HCT116 (cell line): ENCODE measurements around the gene SERTAD2. TPM values are rescaled to one million over a fixed set of nuclear protein-coding genes. Genes with fewer than 3 reads are reported as not detected.
A peak's percentile ranks its signal among the peaks of the same experiment; 100 is the strongest.

Source experiments
- ATAC-seq: fragments of 200-7000 bp; cut with Tn5 transposase; 2 replicates; pipeline ENCODE4 v1.9.1; 2020; ENCODE audit warnings: mild to moderate bottlenecking, moderate library complexity
- BruUV-seq: library from RNA; stranded (reverse); fragments of 400-500 nt; replicated peaks from 2 replicates; lab custom pipeline; 2021; lab: Mats Ljungman, UMichigan
- CTCF ChIA-PET: fragments of 300-600 bp; sonication (Branson Sonifier 250); formaldehyde crosslinking; loops from one replicate; lab custom pipeline; 2021; ENCODE audit warnings: antibody characterized with exemption; lab: Charles Lee
- POLR2A ChIA-PET: fragments of 300-600, 350-600 bp; sonication (Branson Sonifier 250); formaldehyde crosslinking; loops from one replicate; lab custom pipeline; 2021; ENCODE audit warnings: antibody characterized with exemption; lab: Charles Lee
- RAD21 ChIA-PET, 2 experiments: fragments of 300-600 bp; sonication (Branson Sonifier 250); formaldehyde crosslinking; loops; one replicate each; lab custom pipeline; 2023; ENCODE audit warnings: low total read pairs in 2 of 2; ENCODE audit not compliant: uncharacterized antibody in 2 of 2, unreplicated experiment in 2 of 2, low non-redundant PET in 1 of 2; lab: Charles Lee
- DNase-seq: peaks from one replicate; pipeline ENCODE4 v3.0.0-alpha.2; 2010; ENCODE audit warnings: low read depth, low spot score
- H2AFZ ChIP-seq: fragments of 200-600 bp; shearing (Covaris generic), sonication (generic); 2 replicates; pipeline ENCODE4 v1.6.1; 2017; ENCODE audit warnings: low read depth, mixed run types, mixed read lengths, antibody characterized with exemption, low read length; ENCODE audit not compliant: poor library complexity, severe bottlenecking
- H3K27ac ChIP-seq: 2 replicates; pipeline ENCODE4 v1.5.1; 2012; ENCODE audit warnings: low read depth, low read length
- H3K27me3 ChIP-seq: fragments of 200-600 bp; sonication (generic); 2 replicates; pipeline ENCODE4 v1.6.1; 2016; ENCODE audit warnings: mixed run types, low read length, mixed read lengths; ENCODE audit not compliant: insufficient read depth
- H3K36me3 ChIP-seq, 2 experiments: fragments of 200-500 bp in 1 of 2; fragments of 200-600 bp in 1 of 2; sonication (Bioruptor generic) in 1 of 2; sonication (generic) in 1 of 2; 2 replicates each; pipeline versions ENCODE4 v1.5.1 to v1.6.1; 2014 to 2016; ENCODE audit warnings: low read length in 2 of 2, inconsistent platforms in 1 of 2, mixed read lengths in 1 of 2, mixed run types in 1 of 2; ENCODE audit not compliant: insufficient read depth in 2 of 2, control insufficient read depth in 1 of 2
- H3K4me1 ChIP-seq, 2 experiments: fragments of 200-600 bp in 1 of 2; sonication (generic) in 1 of 2; 2 replicates each; pipeline versions ENCODE4 v1.5.1 to v1.6.1; 2012 to 2017; ENCODE audit warnings: low read length in 2 of 2, inconsistent platforms in 1 of 2, mild to moderate bottlenecking in 1 of 2, mixed read lengths in 1 of 2, mixed run types in 1 of 2, moderate library complexity in 1 of 2; ENCODE audit not compliant: insufficient read depth in 2 of 2, control insufficient read depth in 1 of 2
- H3K4me2 ChIP-seq: fragments of 200-600 bp; sonication (generic); 2 replicates; pipeline ENCODE4 v1.6.1; 2017; ENCODE audit warnings: mixed run types, low read length, mixed read lengths
- H3K4me3 ChIP-seq, 2 experiments: fragments of 200-600 bp in 1 of 2; sonication (generic) in 1 of 2; replicated peaks in 1 of 2; 2 replicates each; pipeline ENCODE4 v1.5.1; 2011 to 2016; ENCODE audit warnings: low read length in 2 of 2, control low read depth in 1 of 2, low read depth in 1 of 2, mild to moderate bottlenecking in 1 of 2, mixed read lengths in 1 of 2, mixed run types in 1 of 2
- H3K79me2 ChIP-seq: fragments of 200-600 bp; sonication (generic); 2 replicates; pipeline ENCODE4 v1.6.1; 2017; ENCODE audit warnings: mild to moderate bottlenecking, mixed run types, low read length, moderate library complexity, mixed read lengths; ENCODE audit not compliant: insufficient read depth
- H3K9ac ChIP-seq: fragments of 200-600 bp; sonication (generic); 2 replicates; pipeline ENCODE4 v1.6.1; 2016; ENCODE audit warnings: low read length, mixed read lengths
- H3K9me2 ChIP-seq: fragments of 200-600 bp; sonication (generic), shearing (Covaris generic); 2 replicates; pipeline ENCODE4 v1.6.1; 2017; ENCODE audit warnings: mixed run types, mild to moderate bottlenecking, moderate library complexity; ENCODE audit not compliant: insufficient read depth
- H3K9me3 ChIP-seq, 2 experiments: fragments of 200-500 bp in 1 of 2; fragments of 200-600 bp in 1 of 2; sonication (Bioruptor generic) in 1 of 2; sonication (generic) in 1 of 2; 2 replicates each; pipeline ENCODE4 v1.6.1; 2014 to 2017; ENCODE audit warnings: low read length in 2 of 2, mixed read lengths in 2 of 2, inconsistent platforms in 1 of 2, low read depth in 1 of 2, mild to moderate bottlenecking in 1 of 2, mixed run types in 1 of 2, moderate library complexity in 1 of 2; ENCODE audit not compliant: control insufficient read depth in 1 of 2, insufficient read depth in 1 of 2
- H4K20me1 ChIP-seq: fragments of 200-600 bp; sonication (generic), shearing (Covaris generic); 2 replicates; pipeline ENCODE4 v1.6.1; 2017; ENCODE audit warnings: mixed run types, mild to moderate bottlenecking, moderate library complexity; ENCODE audit not compliant: insufficient read depth
- CBX3 ChIP-seq: IDR thresholded peaks from 2 replicates; pipeline ENCODE4 v1.6.1; 2012; ENCODE audit warnings: low read depth
- CTCF ChIP-seq, 3 experiments: fragments of 200-600 bp in 1 of 3; sonication (generic) in 1 of 3; IDR thresholded peaks in 2 of 3; conservative IDR thresholded peaks in 1 of 3; 2 replicates each; pipeline ENCODE4 v1.5.1; 2012 to 2017; ENCODE audit warnings: low read depth in 2 of 3, low read length in 2 of 3, antibody characterized with exemption in 1 of 3, borderline replicate concordance in 1 of 3, control low read depth in 1 of 3, mild to moderate bottlenecking in 1 of 3, mixed read lengths in 1 of 3, mixed run types in 1 of 3, moderate library complexity in 1 of 3; ENCODE audit not compliant: insufficient read depth in 1 of 3
- EGR1 ChIP-seq: IDR thresholded peaks from 2 replicates; pipeline ENCODE4 v1.6.1; 2012; ENCODE audit warnings: low read depth
- EZH2 ChIP-seq: fragments of 200-600 bp; sonication (generic); IDR thresholded peaks from 2 replicates; pipeline ENCODE4 v1.6.1; 2017; ENCODE audit warnings: antibody characterized with exemption, mixed run types
- FOSL1 ChIP-seq: IDR thresholded peaks from 2 replicates; pipeline ENCODE4 v1.6.1; 2012; ENCODE audit warnings: low read depth
- JUND ChIP-seq: IDR thresholded peaks from 2 replicates; pipeline ENCODE4 v1.6.1; 2012
- POLR2A ChIP-seq: IDR thresholded peaks from 2 replicates; pipeline ENCODE4 v1.7.0; 2011; ENCODE audit warnings: borderline replicate concordance; ENCODE audit not compliant: insufficient read depth, insufficient read length; ENCODE audit errors: extremely low read depth
- RAD21 ChIP-seq: IDR thresholded peaks from 2 replicates; pipeline ENCODE4 v1.6.1; 2012; ENCODE audit warnings: low read depth, mild to moderate bottlenecking
- ZNF274 ChIP-seq: fragments of 200-500 bp; sonication (Bioruptor generic); IDR thresholded peaks from 2 replicates; pipeline ENCODE4 v1.6.1; 2014; ENCODE audit warnings: mild to moderate bottlenecking, low read depth, low read length, inconsistent platforms
- intact Hi-C: fragments of 100-400 bp; cut with micrococcal nuclease; formaldehyde crosslinking; loops from 2 replicates; pipeline ENCODE4 v1.10.0; 2022
- total RNA-seq: library from RNA; stranded (reverse); gene quantifications from one replicate; pipeline ENCODE4 v1.2.1, GENCODE V29; 2021; ENCODE audit not compliant: unreplicated experiment
- TF ChIP-seq, protein P1 (sequence below): IDR thresholded peaks from 2 replicates; pipeline ENCODE4 v1.6.1; 2012
- TF ChIP-seq, protein P2 (sequence below): IDR thresholded peaks from 2 replicates; pipeline ENCODE4 v1.6.1; 2012; ENCODE audit warnings: low read depth

The SERTAD2 gene
- total RNA-seq, 1 experiment from 2014 or later = 80.1 TPM

DNA sequence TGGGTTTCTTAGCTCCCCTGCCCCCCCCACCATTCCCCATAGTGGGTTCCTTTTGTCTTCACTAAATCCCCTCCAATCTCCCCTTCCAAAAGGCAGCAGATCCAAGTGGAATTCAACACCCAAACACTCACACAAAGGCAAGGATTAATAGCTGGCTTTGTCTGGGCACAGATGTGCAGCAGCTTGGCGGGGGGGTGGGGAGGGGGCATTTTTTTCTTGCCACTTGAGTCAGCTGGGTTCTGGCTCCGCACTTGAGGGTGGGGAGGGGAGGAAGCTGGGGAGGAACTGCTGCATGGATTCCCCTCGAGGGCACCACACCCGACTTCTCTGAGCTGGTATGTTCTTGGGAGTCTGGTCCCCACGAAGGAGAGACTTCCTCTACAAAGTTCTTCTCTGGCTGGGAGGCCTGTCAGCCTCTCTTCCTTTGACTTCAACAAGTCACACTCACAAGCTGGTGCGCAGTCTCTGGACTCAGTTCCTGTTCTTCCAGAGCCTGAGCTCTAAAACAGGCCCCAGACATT is 36.0 kb downstream of the SERTAD2 start:
- no peak overlapping the region for H3K27ac ChIP-seq
- BruUV-seq = no TSS peak
- intact Hi-C loops = no loop called here
- H3K9me2 ChIP-seq = no peaks in the 10 kb centered on the region
- no peaks in the 10 kb centered on the region for H3K79me2 ChIP-seq
- ChIA-PET POLR2A (no interaction called here), RAD21 (no interaction called here), CTCF (no interaction called here)
- TF ChIP-seq EZH2 = no peak
- TF ChIP-seq EGR1 = no peak
- TF ChIP-seq FOSL1 = no peak
- TF ChIP-seq, protein P1, sequence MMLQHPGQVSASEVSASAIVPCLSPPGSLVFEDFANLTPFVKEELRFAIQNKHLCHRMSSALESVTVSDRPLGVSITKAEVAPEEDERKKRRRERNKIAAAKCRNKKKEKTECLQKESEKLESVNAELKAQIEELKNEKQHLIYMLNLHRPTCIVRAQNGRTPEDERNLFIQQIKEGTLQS = no peak
- TF ChIP-seq JUND = no peak
- no peak for TF ChIP-seq RAD21
- no peak for TF ChIP-seq CBX3
- DNase-seq (no peak), ATAC-seq (no peak)
- H3K4me1 ChIP-seq = no peaks in the 10 kb centered on the region
- H3K9me3 ChIP-seq = no peaks in the 10 kb centered on the region
- H3K36me3 ChIP-seq = no peaks in the 10 kb centered on the region
- no peak overlapping the region for H3K4me3 ChIP-seq
- H3K4me2 ChIP-seq = no peak overlapping the region
- no peak overlapping the region for H2AFZ ChIP-seq
- no peak overlapping the region for H3K9ac ChIP-seq
- no peaks in the 10 kb centered on the region for H4K20me1 ChIP-seq
- no peaks in the 10 kb centered on the region for H3K27me3 ChIP-seq

- Histone ChIP-seq H3K4me2 (no peak overlapping the region), H3K9me2 (no peaks in the 10 kb centered on the region), H3K79me2 (no peaks in the 10 kb centered on the region), H3K36me3 (no peaks in the 10 kb centered on the region), H3K4me3 (no peak overlapping the region)
- RAD21 ChIA-PET = interaction anchor here in 1 of 2 experiments (0.6 to 0.7 kb wide), 2 partner anchors 22 to 224 kb away, joined by 3 read pairs; no protein-coding TSS in a partner anchor
- intact Hi-C loops = no loop called here
- CTCF ChIA-PET = interaction anchor here (1.6 kb wide), 1 partner anchor 12 kb away, joined by 4 read pairs; no protein-coding TSS in a partner anchor
- no TSS peak for BruUV-seq
- ATAC-seq = peak; percentile 57; the same call in 1 of the 2 replicates
- peak; percentile 42 for TF ChIP-seq RAD21
- no peak for TF ChIP-seq POLR2A
- no peak for TF ChIP-seq ZNF274
- peak in 2 of 3 experiments; percentile 6 to 22; a peak in 1 of 6 replicates for TF ChIP-seq CTCF (IDR thresholded peaks at IDR 0.05 in 2 of 3, conservative IDR thresholded peaks at IDR 0.05 in 1 of 3; ENCODE audit: borderline replicate concordance in 1 of 3, insufficient read depth in 1 of 3, low read depth in 2 of 3, low read length in 2 of 3)
- TF ChIP-seq, protein P2, sequence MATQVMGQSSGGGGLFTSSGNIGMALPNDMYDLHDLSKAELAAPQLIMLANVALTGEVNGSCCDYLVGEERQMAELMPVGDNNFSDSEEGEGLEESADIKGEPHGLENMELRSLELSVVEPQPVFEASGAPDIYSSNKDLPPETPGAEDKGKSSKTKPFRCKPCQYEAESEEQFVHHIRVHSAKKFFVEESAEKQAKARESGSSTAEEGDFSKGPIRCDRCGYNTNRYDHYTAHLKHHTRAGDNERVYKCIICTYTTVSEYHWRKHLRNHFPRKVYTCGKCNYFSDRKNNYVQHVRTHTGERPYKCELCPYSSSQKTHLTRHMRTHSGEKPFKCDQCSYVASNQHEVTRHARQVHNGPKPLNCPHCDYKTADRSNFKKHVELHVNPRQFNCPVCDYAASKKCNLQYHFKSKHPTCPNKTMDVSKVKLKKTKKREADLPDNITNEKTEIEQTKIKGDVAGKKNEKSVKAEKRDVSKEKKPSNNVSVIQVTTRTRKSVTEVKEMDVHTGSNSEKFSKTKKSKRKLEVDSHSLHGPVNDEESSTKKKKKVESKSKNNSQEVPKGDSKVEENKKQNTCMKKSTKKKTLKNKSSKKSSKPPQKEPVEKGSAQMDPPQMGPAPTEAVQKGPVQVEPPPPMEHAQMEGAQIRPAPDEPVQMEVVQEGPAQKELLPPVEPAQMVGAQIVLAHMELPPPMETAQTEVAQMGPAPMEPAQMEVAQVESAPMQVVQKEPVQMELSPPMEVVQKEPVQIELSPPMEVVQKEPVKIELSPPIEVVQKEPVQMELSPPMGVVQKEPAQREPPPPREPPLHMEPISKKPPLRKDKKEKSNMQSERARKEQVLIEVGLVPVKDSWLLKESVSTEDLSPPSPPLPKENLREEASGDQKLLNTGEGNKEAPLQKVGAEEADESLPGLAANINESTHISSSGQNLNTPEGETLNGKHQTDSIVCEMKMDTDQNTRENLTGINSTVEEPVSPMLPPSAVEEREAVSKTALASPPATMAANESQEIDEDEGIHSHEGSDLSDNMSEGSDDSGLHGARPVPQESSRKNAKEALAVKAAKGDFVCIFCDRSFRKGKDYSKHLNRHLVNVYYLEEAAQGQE = no peak
- TF ChIP-seq, all 23 proteins: peak for 2
- POLR2A ChIA-PET = no interaction called here
- Histone ChIP-seq H3K27me3 (no peaks in the 10 kb centered on the region), H3K9me3 (no peaks in the 10 kb centered on the region), H3K9ac (no peak overlapping the region), H3K27ac (no peak overlapping the region), H4K20me1 (no peaks in the 10 kb centered on the region), H2AFZ (no peak overlapping the region), H3K4me1 (no peaks in the 10 kb centered on the region)
- DNase-seq = no peak
Observed at GRCh38 chr2:64615844-64616536, 37.7 kb downstream of the SERTAD2 start.
